DND-41 (cell line): Measurements from ENCODE around the gene HLF.

Experiments
- ATAC-seq: fragments of 200-7000 bp; cut with Tn5 transposase; 3 replicates; pipeline ENCODE4 v1.9.1; 2021; ENCODE audit warnings: low read depth; ENCODE audit not compliant: insufficient read depth
- DNase-seq: peaks from one replicate; pipeline ENCODE4 v3.0.0-alpha.2; 2020
- H2AFZ ChIP-seq: 2 replicates; pipeline ENCODE4 v1.6.0; 2012; ENCODE audit warnings: low read depth, low read length
- H3K27ac ChIP-seq: 2 replicates; pipeline ENCODE4 v1.5.1; 2012; ENCODE audit warnings: low read length, inconsistent platforms
- H3K27me3 ChIP-seq: fragments of 200-600 bp; sonication (generic); 2 replicates; pipeline ENCODE4 v1.6.0; 2012; ENCODE audit warnings: low read length, mild to moderate bottlenecking, inconsistent platforms; ENCODE audit not compliant: insufficient read depth, poor library complexity
- H3K36me3 ChIP-seq: 2 replicates; pipeline ENCODE4 v1.5.1; 2012; ENCODE audit warnings: low read length, inconsistent platforms; ENCODE audit not compliant: insufficient read depth
- H3K4me1 ChIP-seq: 2 replicates; pipeline ENCODE4 v1.5.1; 2012; ENCODE audit warnings: mild to moderate bottlenecking, low read length; ENCODE audit not compliant: insufficient read depth
- H3K4me2 ChIP-seq: 2 replicates; pipeline ENCODE4 v1.6.0; 2012; ENCODE audit warnings: mild to moderate bottlenecking, moderate library complexity, low read length, inconsistent platforms; ENCODE audit not compliant: insufficient read depth
- H3K4me3 ChIP-seq, 2 experiments: fragments of 200-600 bp in 1 of 2; shearing (Covaris generic) in 1 of 2; 2 replicates each; pipeline ENCODE4 v1.5.1; 2012 to 2016; ENCODE audit warnings: inconsistent platforms in 2 of 2, low read length in 2 of 2, mild to moderate bottlenecking in 2 of 2, low read depth in 1 of 2, moderate library complexity in 1 of 2
- H3K79me2 ChIP-seq: 2 replicates; pipeline ENCODE4 v1.6.0; 2012; ENCODE audit warnings: low read length, inconsistent platforms; ENCODE audit not compliant: insufficient read depth
- H3K9ac ChIP-seq: 2 replicates; pipeline ENCODE4 v1.6.0; 2012; ENCODE audit warnings: low read depth, mild to moderate bottlenecking, inconsistent platforms, low read length, moderate library complexity
- H3K9me3 ChIP-seq: 2 replicates; pipeline ENCODE4 v1.5.1; 2012; ENCODE audit warnings: low read length, moderate library complexity, mild to moderate bottlenecking, inconsistent platforms; ENCODE audit not compliant: insufficient read depth, severe bottlenecking
- H4K20me1 ChIP-seq: 2 replicates; pipeline ENCODE4 v1.6.0; 2012; ENCODE audit warnings: low read length; ENCODE audit not compliant: insufficient read depth
- CTCF ChIP-seq: IDR thresholded peaks from 2 replicates; pipeline ENCODE4 v1.5.1; 2012; ENCODE audit warnings: borderline replicate concordance, low read length, moderate library complexity, mild to moderate bottlenecking; ENCODE audit not compliant: poor library complexity, severe bottlenecking; ENCODE audit errors: extremely low read depth
- EZH2 ChIP-seq: IDR thresholded peaks from 3 replicates; pipeline ENCODE4 v1.6.1; 2012; ENCODE audit warnings: borderline replicate concordance, low read depth, mild to moderate bottlenecking, moderate library complexity, low read length, inconsistent platforms; ENCODE audit not compliant: severe bottlenecking

HLF gene

DNA sequence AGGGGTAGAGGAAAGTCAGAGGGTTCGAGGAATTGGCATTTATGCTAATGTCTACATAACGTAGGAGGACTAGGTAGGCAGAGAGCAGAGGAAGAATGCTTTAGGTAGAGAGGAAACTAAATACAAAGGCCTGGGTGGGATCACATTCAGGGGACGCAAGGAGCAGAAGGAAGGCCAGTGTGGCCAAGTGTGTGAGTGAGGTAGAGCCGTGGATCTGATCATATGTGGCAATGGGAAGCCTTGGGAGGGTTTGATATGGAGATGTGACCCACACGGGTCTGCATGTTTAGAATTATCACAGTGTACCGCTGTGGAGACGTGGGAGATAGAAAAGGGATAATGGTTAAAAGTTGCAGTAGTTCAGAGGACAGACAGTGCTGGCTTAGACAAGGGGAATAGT lies 43.1 kb downstream of the HLF start:
- H3K36me3 ChIP-seq = no peaks in the 10 kb centered on the region
- no peaks in the 10 kb centered on the region for H3K27me3 ChIP-seq
- TF ChIP-seq EZH2 = no peak
- no peak for TF ChIP-seq CTCF
- H3K27ac ChIP-seq = no peak overlapping the region
- H3K4me3 ChIP-seq = no peak overlapping the region
- no peak overlapping the region for H2AFZ ChIP-seq
- no peaks in the 10 kb centered on the region for H3K9me3 ChIP-seq
- H3K79me2 ChIP-seq = no peaks in the 10 kb centered on the region
- no peaks in the 10 kb centered on the region for H3K4me1 ChIP-seq
- no peak for DNase-seq
- ATAC-seq = no peak
- H4K20me1 ChIP-seq = no peaks in the 10 kb centered on the region
- no peak overlapping the region for H3K9ac ChIP-seq
- no peak overlapping the region for H3K4me2 ChIP-seq

GRCh38 chr17:55308613-55309391 lies 44.0 kb downstream of the HLF start:
- no peak for DNase-seq
- H2AFZ ChIP-seq = no peak overlapping the region
- H3K27ac ChIP-seq = no peak overlapping the region
- no peak overlapping the region for H3K9ac ChIP-seq
- ATAC-seq = no peak
- H4K20me1 ChIP-seq = no peaks in the 10 kb centered on the region
- no peaks in the 10 kb centered on the region for H3K27me3 ChIP-seq
- H3K4me3 ChIP-seq = no peak overlapping the region
- H3K79me2 ChIP-seq = no peaks in the 10 kb centered on the region
- TF ChIP-seq CTCF (no peak), EZH2 (no peak)
- no peak overlapping the region for H3K4me2 ChIP-seq
- no peaks in the 10 kb centered on the region for H3K9me3 ChIP-seq
- H3K36me3 ChIP-seq = no peaks in the 10 kb centered on the region
- H3K4me1 ChIP-seq = no peaks in the 10 kb centered on the region

- H3K4me3 ChIP-seq = no peak overlapping the region
- H3K9me3 ChIP-seq = no peaks in the 10 kb centered on the region
- ATAC-seq (no peak), DNase-seq (no peak)
- no peaks in the 10 kb centered on the region for H3K27me3 ChIP-seq
- H3K79me2 ChIP-seq = no peaks in the 10 kb centered on the region
- H3K4me2 ChIP-seq = no peak overlapping the region
- H2AFZ ChIP-seq = no peak overlapping the region
- H3K36me3 ChIP-seq = no peaks in the 10 kb centered on the region
- TF ChIP-seq EZH2 (no peak), CTCF (no peak)
- H4K20me1 ChIP-seq = no peaks in the 10 kb centered on the region
- no peak overlapping the region for H3K9ac ChIP-seq
- H3K27ac ChIP-seq = no peak overlapping the region
- no peaks in the 10 kb centered on the region for H3K4me1 ChIP-seq
These were observed 47.1 kb downstream of the HLF start for GRCh38 chr17:55311767-55312375.
